ENCODE data around the gene SEC14L6.
"Not testable (repeated sequence)": the region's sequence is repeated elsewhere in the genome, so short reads cannot be mapped to it uniquely, and the experiment has no call there.

Gene SEC14L6

DNA sequence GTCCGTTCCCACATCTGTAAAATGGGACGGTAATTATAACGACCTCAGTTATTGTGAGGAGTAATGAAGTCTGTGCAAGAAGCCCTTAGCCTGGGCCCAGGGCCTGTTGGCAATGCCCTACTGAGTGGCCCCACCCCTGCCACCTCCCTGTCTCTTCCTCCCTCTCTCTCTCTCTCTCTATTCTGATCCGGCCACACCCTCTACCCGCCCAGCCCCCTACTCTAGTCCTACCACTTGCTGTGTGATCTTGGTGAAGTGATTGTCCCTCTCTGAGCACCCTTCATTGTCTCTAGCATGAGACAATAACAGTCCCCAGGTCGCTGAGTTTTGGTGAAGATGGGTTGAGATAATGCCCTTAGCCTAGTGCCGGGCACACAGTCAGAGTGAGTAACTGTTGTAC lies 7.4 kb upstream of the SEC14L6 start:
- Histone ChIP-seq H3K27me3 (ENCODE audit: low read length) (no peaks in the 10 kb centered on the region), H4K20me1 (ENCODE audit: low read depth, low read length) (no peaks in the 10 kb centered on the region), H3K4me2 (ENCODE audit: low read depth, low read length, poor library complexity, severe bottlenecking) (no peak overlapping the region), H3K36me3 (ENCODE audit: low read length) (no peaks in the 10 kb centered on the region), H3K9ac (ENCODE audit: low read length) (no peak overlapping the region), H3K9me2 (replicated peaks; ENCODE audit: insufficient read depth, low read length) (no peaks in the 10 kb centered on the region), H2AFZ (ENCODE audit: low read depth, low read length, severe bottlenecking) (no peak overlapping the region), H3K4me3 (ENCODE audit: insufficient read depth, low read length, poor library complexity, severe bottlenecking) (no peak overlapping the region), H3F3A (ENCODE audit: insufficient read depth) (no peaks in the 10 kb centered on the region), H3K9me3 (ENCODE audit: insufficient read depth, low read length) (no peaks in the 10 kb centered on the region), H3K27ac (ENCODE audit: low read depth, low read length) (no peak overlapping the region), H3K79me2 (ENCODE audit: insufficient read depth, low read length) (no peaks in the 10 kb centered on the region)
- TF ChIP-seq EZH2phosphoT487 (conservative IDR thresholded peaks at IDR 0.05; ENCODE audit: low read length), result no peak
- TF ChIP-seq, protein P1, sequence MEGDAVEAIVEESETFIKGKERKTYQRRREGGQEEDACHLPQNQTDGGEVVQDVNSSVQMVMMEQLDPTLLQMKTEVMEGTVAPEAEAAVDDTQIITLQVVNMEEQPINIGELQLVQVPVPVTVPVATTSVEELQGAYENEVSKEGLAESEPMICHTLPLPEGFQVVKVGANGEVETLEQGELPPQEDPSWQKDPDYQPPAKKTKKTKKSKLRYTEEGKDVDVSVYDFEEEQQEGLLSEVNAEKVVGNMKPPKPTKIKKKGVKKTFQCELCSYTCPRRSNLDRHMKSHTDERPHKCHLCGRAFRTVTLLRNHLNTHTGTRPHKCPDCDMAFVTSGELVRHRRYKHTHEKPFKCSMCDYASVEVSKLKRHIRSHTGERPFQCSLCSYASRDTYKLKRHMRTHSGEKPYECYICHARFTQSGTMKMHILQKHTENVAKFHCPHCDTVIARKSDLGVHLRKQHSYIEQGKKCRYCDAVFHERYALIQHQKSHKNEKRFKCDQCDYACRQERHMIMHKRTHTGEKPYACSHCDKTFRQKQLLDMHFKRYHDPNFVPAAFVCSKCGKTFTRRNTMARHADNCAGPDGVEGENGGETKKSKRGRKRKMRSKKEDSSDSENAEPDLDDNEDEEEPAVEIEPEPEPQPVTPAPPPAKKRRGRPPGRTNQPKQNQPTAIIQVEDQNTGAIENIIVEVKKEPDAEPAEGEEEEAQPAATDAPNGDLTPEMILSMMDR (IDR thresholded peaks at IDR 0.05; ENCODE audit: insufficient read depth, low read length, poor library complexity, severe bottlenecking), result no peak

DNA sequence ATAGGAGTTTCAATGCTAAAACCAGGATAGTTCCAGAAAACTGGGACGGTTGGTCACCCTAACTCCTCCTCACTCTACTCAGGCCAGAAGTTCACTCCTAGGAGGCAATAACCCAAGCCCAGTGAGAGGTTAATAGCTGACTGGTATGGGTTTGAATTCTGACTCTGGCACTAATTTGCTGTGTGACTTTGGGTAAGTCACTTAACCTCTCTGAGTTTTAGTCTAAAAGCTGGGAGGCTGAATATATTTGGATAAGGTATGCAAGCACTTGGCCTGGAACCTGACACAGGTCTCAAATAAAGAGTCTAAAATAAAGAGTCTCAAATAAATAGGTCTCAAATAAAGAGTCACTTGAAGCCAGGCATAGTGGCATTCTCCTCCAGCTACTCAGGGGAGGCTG lies 6.2 kb upstream of the SEC14L6 start:
- H3K9me2 ChIP-seq (replicated peaks; ENCODE audit: insufficient read depth, low read length), result no peaks in the 10 kb centered on the region
- H3K27ac ChIP-seq (ENCODE audit: low read depth, low read length), result no peak overlapping the region
- H3K79me2 ChIP-seq (ENCODE audit: insufficient read depth, low read length), result no peaks in the 10 kb centered on the region
- H2AFZ ChIP-seq (ENCODE audit: low read depth, low read length, severe bottlenecking), result no peak overlapping the region
- H3K9ac ChIP-seq (ENCODE audit: low read length), result no peak overlapping the region
- no peaks in the 10 kb centered on the region for H3K27me3 ChIP-seq (ENCODE audit: low read length)
- no peaks in the 10 kb centered on the region for H3F3A ChIP-seq (ENCODE audit: insufficient read depth)
- no peak overlapping the region for H3K4me3 ChIP-seq (ENCODE audit: insufficient read depth, low read length, poor library complexity, severe bottlenecking)
- no peaks in the 10 kb centered on the region for H3K36me3 ChIP-seq (ENCODE audit: low read length)
- H3K9me3 ChIP-seq (ENCODE audit: insufficient read depth, low read length), result no peaks in the 10 kb centered on the region
- no peak overlapping the region for H3K4me2 ChIP-seq (ENCODE audit: low read depth, low read length, poor library complexity, severe bottlenecking)
- H4K20me1 ChIP-seq (ENCODE audit: low read depth, low read length), result no peaks in the 10 kb centered on the region
- TF ChIP-seq, protein P1 (IDR thresholded peaks at IDR 0.05; ENCODE audit: insufficient read depth, low read length, poor library complexity, severe bottlenecking), result no peak
- no peak for TF ChIP-seq EZH2phosphoT487 (conservative IDR thresholded peaks at IDR 0.05; ENCODE audit: low read length)

DNA sequence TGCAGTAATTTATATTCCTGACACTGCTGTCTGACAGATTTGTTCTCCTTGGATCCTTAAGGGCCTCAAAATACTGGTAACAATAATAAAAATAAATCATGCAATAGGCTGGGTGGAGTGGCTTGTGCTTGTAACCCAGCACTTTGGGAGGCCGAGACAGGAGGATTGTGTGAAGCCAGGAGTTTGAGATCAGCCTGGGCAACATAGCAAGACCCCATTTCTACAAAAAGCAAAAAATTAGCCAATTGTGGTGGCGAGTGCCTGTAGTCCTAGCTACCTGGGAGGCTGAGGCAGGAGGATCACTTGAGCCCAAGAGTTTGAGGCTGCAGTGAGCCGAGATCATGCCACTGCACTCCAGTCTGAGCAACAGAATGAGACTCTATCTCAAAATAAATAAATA lies 5.3 kb upstream of the SEC14L6 start:
- not testable (repeated sequence) for H3K79me2 ChIP-seq (ENCODE audit: insufficient read depth, low read length); H3K27me3 ChIP-seq (ENCODE audit: low read length); H3K9me2 ChIP-seq (replicated peaks; ENCODE audit: insufficient read depth, low read length)

DNA sequence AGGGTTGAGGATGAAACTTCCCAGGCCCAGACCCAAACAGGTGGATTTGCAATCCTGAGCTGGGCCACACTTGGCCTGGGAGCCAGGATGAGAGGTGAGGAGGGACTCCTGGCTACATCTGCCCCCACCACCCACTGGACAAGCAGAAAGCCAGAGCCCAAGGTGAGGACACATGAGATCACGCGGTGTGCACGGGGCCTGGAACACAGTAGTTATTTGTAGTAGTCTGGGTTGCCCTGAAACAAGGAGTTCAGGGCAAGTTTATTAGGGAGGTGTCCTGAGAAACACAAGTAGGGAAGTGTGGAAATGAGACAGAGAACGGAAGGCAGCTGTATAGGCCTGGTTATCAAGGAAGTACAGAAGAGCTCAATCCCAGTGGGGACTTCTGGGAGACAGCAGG lies 647 bp upstream of the SEC14L6 start:
- Histone ChIP-seq H3F3A (ENCODE audit: insufficient read depth) (no peaks in the 10 kb centered on the region), H3K27ac (ENCODE audit: low read depth, low read length) (no peak overlapping the region), H3K79me2 (ENCODE audit: insufficient read depth, low read length) (no peaks in the 10 kb centered on the region), H3K4me3 (ENCODE audit: insufficient read depth, low read length, poor library complexity, severe bottlenecking) (no peak overlapping the region), H3K27me3 (ENCODE audit: low read length) (no peaks in the 10 kb centered on the region), H3K36me3 (ENCODE audit: low read length) (no peaks in the 10 kb centered on the region), H3K9ac (ENCODE audit: low read length) (no peak overlapping the region), H4K20me1 (ENCODE audit: low read depth, low read length) (no peaks in the 10 kb centered on the region), H3K9me2 (replicated peaks; ENCODE audit: insufficient read depth, low read length) (no peaks in the 10 kb centered on the region), H3K9me3 (ENCODE audit: insufficient read depth, low read length) (no peaks in the 10 kb centered on the region), H2AFZ (ENCODE audit: low read depth, low read length, severe bottlenecking) (no peak overlapping the region), H3K4me2 (ENCODE audit: low read depth, low read length, poor library complexity, severe bottlenecking) (no peak overlapping the region)
- TF ChIP-seq, protein P1 (IDR thresholded peaks at IDR 0.05; ENCODE audit: insufficient read depth, low read length, poor library complexity, severe bottlenecking), result no peak
- no peak for TF ChIP-seq EZH2phosphoT487 (conservative IDR thresholded peaks at IDR 0.05; ENCODE audit: low read length)

More for the DNA sequence above, 5.3 kb upstream of the SEC14L6 start:
- H3K9ac ChIP-seq (ENCODE audit: low read length); H3K27ac ChIP-seq (ENCODE audit: low read depth, low read length); H3F3A ChIP-seq (ENCODE audit: insufficient read depth); H3K9me3 ChIP-seq (ENCODE audit: insufficient read depth, low read length); H3K4me3 ChIP-seq (ENCODE audit: insufficient read depth, low read length, poor library complexity, severe bottlenecking); H4K20me1 ChIP-seq (ENCODE audit: low read depth, low read length); H2AFZ ChIP-seq (ENCODE audit: low read depth, low read length, severe bottlenecking); H3K36me3 ChIP-seq (ENCODE audit: low read length); H3K4me2 ChIP-seq (ENCODE audit: low read depth, low read length, poor library complexity, severe bottlenecking): not testable (repeated sequence)
